Upper lobe of right lung (tissue), 1 donor: ENCODE data around the gene GRAMD1A. TPM values are rescaled to one million over a fixed set of nuclear protein-coding genes. Genes with fewer than 3 reads are reported as not detected.

Source experiments
- ATAC-seq: fragments of 200-7000 bp; cut with Tn5 transposase; one replicate; pipeline ENCODE4 v1.9.1; 2020; ENCODE audit warnings: mild to moderate bottlenecking, moderate library complexity
- DNase-seq: peaks from one replicate; pipeline ENCODE4 v3.0.0-alpha.2; 2020
- H3K27ac ChIP-seq: fragments of 200-600 bp; one replicate; pipeline ENCODE4 v1.8.0; 2022
- H3K27me3 ChIP-seq: fragments of 200-600 bp; one replicate; pipeline ENCODE4 v1.8.0; 2022; ENCODE audit warnings: mild to moderate bottlenecking
- H3K36me3 ChIP-seq: fragments of 200-600 bp; one replicate; pipeline ENCODE4 v1.8.0; 2022
- H3K4me1 ChIP-seq: fragments of 200-600 bp; one replicate; pipeline ENCODE4 v1.8.0; 2022
- H3K4me3 ChIP-seq: fragments of 200-600 bp; one replicate; pipeline ENCODE4 v1.8.0; 2022; ENCODE audit warnings: mild to moderate bottlenecking
- H3K9me3 ChIP-seq: fragments of 200-600 bp; one replicate; pipeline ENCODE4 v1.8.0; 2022
- CTCF ChIP-seq: fragments of 200-600 bp; IDR thresholded peaks from one replicate; pipeline ENCODE4 v1.8.0; 2022; ENCODE audit warnings: antibody characterized with exemption
- intact Hi-C: fragments of 100-400 bp; cut with DNase I; formaldehyde crosslinking; loops from one replicate; pipeline ENCODE4 v1.11.0; 2022
- total RNA-seq: library from RNA; stranded (reverse); fragmentation: NEBNext Ultra II Directional; extraction: Animal tissue kit (Norgen Biotek cat#: 25700); gene quantifications from one replicate; pipeline ENCODE4 v1.2.1, GENCODE V29; 2021
- donor health status: DM: no; HTN: yes; CAD: no; lungs with severe emphysema.

GRAMD1A gene
- total RNA-seq, 1 donor from 2014 or later, result 107 TPM

GRCh38 chr19:35068941-35069634 lies 69.0 kb downstream of the GRAMD1A start:
- ATAC-seq, result no peak
- intact Hi-C loops, result no loop called here
- no peak for TF ChIP-seq CTCF

GRCh38 chr19:35069696-35070095 lies 69.6 kb downstream of the GRAMD1A start:
- peaks cover 4% of the 10 kb centered on the region for H3K27me3 ChIP-seq
- no peak for DNase-seq
- ATAC-seq, result no peak
- no peak for TF ChIP-seq CTCF
- H3K27ac ChIP-seq, result no peak overlapping the region
- intact Hi-C loops, result no loop called here
- no peak overlapping the region for H3K4me3 ChIP-seq
- peaks cover 4% of the 10 kb centered on the region for H3K4me1 ChIP-seq
- no peaks in the 10 kb centered on the region for H3K9me3 ChIP-seq
- no peaks in the 10 kb centered on the region for H3K36me3 ChIP-seq

More at GRCh38 chr19:35068941-35069634, 69.0 kb downstream of the GRAMD1A start:
- Histone ChIP-seq H3K4me1 (peaks cover 4% of the 10 kb centered on the region), H3K36me3 (no peaks in the 10 kb centered on the region), H3K9me3 (no peaks in the 10 kb centered on the region), H3K27me3 (peaks cover 4% of the 10 kb centered on the region), H3K4me3 (no peak overlapping the region), H3K27ac (no peak overlapping the region)
- DNase-seq, result no peak

DNA sequence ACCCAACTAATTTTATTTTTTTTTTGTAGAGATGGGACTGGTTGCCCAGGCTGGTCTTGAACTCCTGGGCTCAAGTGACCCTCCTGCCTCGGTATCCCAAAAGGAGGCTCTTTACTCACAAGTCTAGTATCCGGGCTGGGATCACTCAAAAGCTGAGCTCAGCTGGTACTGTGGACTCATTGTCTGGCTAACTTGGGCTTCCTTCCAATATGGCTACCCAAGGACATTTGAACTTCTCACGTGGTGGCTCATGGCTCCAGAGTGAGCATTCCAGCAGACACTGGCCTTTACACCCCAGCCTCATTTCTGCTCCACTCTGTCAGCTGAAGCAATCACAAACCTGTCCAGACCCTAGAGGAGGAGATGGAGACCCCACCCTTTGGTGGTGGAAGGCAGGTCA lies 70.3 kb downstream of the GRAMD1A start:
- no peak for ATAC-seq
- Histone ChIP-seq H3K4me1 (peaks cover 4% of the 10 kb centered on the region), H3K9me3 (no peaks in the 10 kb centered on the region), H3K36me3 (no peaks in the 10 kb centered on the region), H3K27me3 (peaks cover 4% of the 10 kb centered on the region), H3K4me3 (no peak overlapping the region), H3K27ac (no peak overlapping the region)
- TF ChIP-seq CTCF, result no peak
- intact Hi-C loops, result no loop called here
- DNase-seq, result no peak

GRCh38 chr19:35073516-35073915 lies 73.4 kb downstream of the GRAMD1A start:
- DNase-seq (no peak), ATAC-seq (no peak)
- no peak for TF ChIP-seq CTCF
- no peak overlapping the region for H3K27ac ChIP-seq
- no peak overlapping the region for H3K4me3 ChIP-seq
- H3K36me3 ChIP-seq, result no peaks in the 10 kb centered on the region
- H3K4me1 ChIP-seq, result no peaks in the 10 kb centered on the region
- H3K27me3 ChIP-seq, result peaks cover 4% of the 10 kb centered on the region
- no peaks in the 10 kb centered on the region for H3K9me3 ChIP-seq
- intact Hi-C loops, result no loop called here

DNA sequence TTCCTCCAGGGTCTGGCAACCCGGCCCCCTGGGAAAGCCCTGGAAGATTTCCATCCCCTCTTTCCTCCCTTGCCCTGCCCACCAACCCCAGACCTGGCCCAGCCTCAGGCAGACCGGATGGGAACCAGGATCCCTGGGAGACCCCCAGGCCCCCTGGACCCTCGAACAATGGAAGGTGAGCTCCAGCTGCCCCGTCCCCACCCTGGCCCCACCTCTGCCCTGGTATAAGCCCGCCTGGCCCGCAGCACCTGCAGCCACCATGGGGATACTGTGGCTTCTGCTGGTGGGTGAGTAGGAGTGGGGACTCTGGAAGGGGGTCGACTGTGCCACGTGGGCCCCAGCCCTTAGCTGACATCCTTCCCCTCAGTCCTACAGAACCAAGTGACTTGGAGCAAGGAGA lies 73.8 kb downstream of the GRAMD1A start:
- Histone ChIP-seq H3K9me3 (no peaks in the 10 kb centered on the region), H3K4me1 (no peaks in the 10 kb centered on the region), H3K27ac (no peak overlapping the region), H3K4me3 (no peak overlapping the region), H3K27me3 (peaks cover 4% of the 10 kb centered on the region), H3K36me3 (no peaks in the 10 kb centered on the region)
- no peak for ATAC-seq
- no peak for DNase-seq
- intact Hi-C loops, result no loop called here
- TF ChIP-seq CTCF, result no peak
